Activated naive CD4-positive, alpha-beta T cell (primary cell): Measurements from ENCODE around the gene GFER.
"Not testable (repeated sequence)": the region's sequence is repeated elsewhere in the genome, so short reads cannot be mapped to it uniquely, and the experiment has no call there.

ENCODE experiments used
- DNase-seq, 4 experiments: peaks; one replicate each; lab custom pipeline; 2025; lab: John Stamatoyannopoulos, UW

The GFER gene

DNA sequence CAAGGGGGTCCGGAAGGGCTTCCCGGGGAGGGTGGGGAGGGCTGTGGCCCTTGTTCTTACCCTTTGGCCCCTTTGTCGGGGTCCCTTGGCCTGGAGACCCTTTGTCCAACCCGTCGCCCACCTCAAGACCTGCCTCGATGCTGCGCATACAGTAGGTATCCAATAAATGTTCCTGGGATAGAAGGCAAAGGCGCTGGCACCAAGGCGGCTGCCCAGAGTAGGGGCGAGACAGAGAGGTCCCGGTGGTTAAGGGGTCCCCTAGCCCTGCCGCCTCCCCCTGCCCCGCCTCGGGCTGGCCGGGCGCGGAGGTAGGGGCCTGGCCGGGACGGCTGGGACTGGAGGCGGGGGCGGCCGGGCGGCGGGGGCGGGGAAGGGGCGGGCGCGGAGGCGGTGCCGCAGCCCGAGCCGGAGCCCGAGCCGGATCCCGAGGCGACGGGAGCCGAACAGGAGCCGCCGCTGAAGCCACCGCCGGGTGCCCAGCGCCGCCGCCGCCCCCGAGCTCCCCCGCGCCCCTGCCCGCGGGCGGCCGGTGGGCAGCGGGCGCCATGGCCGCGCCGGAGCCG lies 42.5 kb downstream of the GFER start, which contains the start of gene NHERF2:
TSS of gene NHERF2 (plus strand) at position 442 of the 563 bp plus-strand sequence. CDS start at position 546, 104 bp downstream.
- DNase-seq: no peak

DNA sequence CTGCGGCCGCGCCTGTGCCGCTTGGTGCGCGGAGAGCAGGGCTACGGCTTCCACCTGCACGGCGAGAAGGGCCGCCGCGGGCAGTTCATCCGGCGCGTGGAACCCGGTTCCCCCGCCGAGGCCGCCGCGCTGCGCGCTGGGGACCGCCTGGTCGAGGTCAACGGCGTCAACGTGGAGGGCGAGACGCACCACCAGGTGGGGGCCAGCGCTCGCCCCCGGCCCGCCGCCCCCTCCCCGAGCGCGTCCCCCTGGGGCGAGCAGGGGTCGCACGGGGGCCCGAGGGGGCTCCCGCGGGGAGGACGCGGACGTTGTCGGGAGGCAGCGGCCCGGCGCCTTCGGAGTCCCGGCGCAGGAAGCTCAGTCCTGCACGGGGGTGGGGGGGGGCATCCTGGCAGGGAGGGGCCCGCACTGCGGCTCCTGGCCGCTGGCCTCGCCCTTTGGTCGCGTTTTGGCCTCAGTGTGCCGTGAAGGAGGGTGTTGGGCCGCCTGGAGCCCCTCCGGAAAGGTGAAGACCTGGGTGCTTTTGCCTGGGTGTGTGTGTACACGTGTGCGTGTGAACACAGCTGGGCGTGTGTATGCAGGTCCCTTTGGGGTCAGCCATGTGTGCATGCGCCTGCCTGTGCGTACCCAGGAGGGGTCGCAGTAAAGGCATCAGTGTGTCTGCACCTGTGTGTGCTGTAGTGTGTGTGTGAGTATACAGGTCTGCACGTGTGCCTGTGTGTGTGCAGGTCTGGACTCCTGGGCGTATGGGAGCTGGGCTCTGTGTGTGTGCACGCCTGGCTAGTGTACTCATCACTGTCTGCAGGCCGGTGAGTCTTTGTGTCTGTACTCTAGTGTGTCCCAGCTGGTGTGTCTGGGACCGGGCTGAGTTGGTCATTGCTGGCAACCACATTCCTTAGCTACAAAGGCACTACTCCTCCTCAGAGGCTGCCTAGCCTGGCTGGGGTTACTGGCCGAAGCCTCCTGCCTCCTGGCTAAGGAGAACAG lies 43.3 kb downstream of the GFER start:
- DNase-seq: peak in 1 of 4 experiments; percentile 26

DNA sequence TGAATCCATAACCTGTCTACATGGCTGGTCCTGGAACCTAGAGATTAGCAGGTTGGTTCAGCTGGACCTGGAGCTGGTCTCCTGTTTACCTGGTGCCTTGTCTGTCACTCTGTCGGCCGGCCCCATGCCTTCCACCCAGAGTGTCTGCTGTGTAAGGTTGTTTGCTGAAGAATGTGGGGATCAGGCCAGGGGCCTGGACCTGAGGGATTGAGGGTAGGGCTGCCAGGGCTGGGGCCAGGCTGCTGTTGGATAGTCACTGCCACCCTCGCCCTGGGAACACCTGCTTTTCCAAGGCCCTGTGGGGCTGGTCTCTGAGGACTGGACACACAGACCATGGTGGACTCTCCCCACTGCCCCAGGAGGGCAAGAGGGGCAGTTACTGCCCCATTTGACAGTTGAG lies 44.2 kb downstream of the GFER start:
- DNase-seq: no peak

DNA sequence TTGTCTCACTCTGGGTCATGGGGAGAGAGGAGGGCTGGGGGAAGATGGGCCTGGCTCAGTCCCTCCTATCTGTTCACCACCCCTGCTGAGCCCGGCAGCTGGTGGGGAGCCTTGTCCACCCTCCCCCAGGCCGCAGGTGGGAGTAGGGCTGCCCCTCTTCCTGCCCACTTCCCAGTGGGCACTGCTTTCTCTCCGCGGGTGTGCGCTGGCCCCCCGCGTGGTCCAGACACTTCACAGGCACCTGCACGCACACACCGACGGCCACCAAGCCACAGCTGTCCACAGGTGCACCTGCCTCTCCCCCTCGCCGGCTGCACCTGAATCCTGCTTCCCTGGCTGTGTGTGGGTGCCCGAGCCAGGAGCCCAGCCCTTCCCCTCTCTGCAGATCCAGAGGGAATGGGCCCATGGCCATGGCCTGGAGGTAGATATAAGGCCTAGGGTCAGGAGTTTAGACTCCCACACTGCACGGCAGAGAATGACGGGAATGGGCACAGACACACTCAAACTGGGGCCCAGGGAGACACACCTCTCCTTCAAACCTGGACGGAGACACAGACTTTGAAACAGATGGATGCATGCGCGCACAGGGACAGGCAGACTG lies 44.7 kb downstream of the GFER start:
- DNase-seq: no peak

DNA sequence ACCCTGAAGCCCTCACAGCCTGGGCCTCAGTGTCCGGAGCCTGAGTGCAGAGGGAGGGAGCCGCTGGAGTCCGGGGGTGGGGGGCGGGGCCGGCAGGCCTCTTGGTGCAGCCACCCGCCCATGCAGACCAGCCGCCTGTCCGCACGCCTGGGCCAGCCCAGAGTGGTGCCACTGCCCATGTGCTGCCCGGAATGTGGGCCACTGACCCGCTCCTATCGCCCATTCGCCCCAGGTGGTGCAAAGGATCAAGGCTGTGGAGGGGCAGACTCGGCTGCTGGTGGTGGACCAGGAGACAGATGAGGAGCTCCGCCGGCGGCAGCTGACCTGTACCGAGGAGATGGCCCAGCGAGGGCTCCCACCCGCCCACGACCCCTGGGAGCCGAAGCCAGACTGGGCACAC lies 45.4 kb downstream of the GFER start:
- DNase-seq: no peak

DNA sequence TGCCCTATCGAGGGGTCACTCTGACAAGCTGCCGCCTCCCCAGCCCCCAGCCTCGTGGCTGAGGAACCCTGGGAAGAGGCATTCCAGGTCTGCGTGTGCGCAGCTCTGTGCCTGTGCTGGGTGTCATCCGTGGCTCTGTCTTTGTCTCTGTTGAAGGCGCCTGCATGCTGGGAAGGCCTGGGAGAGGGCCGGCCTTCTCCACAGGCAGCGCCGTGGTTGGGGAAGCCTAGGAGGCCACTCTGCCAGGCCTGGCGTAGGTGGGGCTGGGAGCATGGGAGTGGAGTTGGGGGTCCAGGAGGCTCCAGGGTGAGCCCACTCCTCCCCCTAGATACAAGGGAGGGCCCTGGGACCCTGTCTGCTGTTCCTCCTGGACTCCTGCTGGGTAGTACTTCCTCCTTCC lies 46.0 kb downstream of the GFER start:
- DNase-seq: no peak

DNA sequence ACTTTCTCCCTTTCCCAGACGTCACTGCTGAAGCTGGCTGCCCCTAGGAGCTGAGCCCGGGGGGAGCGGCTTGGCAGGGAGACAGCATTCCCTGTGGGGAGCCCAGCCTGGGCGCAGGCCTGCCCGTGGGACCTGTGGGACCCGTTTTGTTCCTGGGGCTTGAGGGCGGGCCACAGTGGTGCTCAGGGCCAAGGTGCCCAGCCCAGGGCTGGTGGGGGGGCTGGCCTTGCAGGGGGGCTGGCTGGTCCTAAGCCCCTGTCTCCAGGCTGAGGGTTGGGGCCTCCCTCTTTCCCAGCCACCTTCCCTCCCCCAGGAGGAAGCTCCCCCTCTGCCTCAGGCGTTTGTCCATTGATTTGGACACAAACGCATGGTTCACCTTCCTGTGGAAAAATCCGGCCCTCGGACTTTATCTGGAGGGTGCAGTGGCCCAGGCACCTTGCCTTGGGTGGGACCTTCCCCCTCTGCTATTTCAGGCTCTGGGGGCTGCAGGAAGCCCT lies 47.1 kb downstream of the GFER start:
- no peak for DNase-seq

DNA sequence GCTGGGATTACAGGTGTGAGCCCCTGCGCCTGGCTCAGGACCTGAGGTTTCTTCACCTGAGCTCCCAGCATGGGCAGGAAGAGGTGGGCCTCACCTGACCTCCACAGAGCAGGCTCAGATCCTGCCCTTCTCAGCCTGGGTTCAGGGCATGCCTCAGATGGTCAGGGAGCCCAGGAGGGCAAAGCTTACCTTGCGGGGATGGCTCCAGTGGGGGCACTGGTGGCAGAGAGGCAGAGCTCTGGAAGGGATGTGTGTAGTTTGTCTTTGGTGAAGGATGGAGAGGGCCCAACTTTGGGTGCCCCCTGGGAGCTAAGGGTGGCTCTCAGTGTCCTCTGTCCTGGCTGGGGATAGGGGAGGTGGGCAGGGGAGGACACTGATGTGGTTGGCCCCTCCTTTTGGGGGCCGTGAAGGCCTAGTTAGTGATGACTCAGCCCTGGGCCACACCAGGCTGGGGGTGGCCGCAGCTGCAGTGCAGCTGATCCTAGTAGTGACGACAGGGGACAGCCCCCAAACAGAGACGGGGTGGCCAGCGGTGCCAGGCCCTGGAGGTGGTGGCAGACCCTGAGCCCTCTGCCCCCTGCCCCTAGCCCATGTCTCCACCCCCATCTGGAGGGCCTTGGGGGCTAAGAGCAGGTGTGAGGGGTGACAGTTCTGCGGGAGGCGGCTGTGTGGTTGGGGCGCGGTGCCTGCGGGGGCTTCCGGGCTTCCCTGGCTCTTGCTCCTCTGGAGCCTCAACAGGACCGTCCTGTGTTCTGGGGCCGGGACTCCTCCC lies 48.5 kb downstream of the GFER start:
- no peak for DNase-seq

DNA sequence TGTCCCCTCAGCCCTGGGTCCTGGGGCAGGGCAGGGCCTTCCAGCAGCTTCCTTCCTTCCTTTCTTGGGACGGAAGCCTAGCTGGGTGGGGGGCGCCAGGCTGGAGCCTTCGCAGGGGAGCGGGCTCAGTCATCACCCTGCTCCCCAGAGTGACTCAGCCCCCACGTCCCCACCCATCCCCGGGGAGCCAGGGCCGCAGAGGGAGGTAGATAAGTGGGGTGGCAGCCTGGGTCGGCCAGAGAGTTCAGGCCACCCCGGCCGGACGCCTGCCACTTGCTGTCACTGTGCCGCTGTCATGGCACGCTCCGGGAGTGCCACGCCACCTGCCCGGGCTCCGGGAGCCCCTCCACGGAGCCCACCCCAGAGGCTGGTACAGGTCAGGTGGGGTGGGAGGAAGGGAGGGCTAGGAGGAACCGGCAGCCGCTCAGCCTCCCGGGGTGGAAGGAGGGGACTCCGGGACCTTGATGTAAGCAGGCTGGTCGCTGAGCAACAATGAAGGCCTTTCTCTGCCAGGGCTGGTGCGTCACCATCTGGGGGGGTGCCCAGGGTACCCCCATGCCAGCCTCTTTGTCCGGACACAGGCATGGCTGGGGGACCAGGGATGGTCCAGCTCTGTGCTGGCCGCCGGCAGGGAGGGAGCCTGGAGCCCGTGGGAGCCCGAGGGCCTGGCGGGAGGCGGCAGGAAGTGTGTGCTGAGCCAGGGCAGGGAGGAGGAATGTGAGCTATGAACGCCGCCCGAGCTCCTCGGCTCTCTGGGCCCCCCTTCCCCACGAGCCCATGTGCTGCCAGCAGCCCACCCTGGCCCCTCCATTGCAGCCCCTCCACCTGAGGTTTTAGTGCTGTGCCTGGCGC lies 49.3 kb downstream of the GFER start:
- DNase-seq: no peak

DNA sequence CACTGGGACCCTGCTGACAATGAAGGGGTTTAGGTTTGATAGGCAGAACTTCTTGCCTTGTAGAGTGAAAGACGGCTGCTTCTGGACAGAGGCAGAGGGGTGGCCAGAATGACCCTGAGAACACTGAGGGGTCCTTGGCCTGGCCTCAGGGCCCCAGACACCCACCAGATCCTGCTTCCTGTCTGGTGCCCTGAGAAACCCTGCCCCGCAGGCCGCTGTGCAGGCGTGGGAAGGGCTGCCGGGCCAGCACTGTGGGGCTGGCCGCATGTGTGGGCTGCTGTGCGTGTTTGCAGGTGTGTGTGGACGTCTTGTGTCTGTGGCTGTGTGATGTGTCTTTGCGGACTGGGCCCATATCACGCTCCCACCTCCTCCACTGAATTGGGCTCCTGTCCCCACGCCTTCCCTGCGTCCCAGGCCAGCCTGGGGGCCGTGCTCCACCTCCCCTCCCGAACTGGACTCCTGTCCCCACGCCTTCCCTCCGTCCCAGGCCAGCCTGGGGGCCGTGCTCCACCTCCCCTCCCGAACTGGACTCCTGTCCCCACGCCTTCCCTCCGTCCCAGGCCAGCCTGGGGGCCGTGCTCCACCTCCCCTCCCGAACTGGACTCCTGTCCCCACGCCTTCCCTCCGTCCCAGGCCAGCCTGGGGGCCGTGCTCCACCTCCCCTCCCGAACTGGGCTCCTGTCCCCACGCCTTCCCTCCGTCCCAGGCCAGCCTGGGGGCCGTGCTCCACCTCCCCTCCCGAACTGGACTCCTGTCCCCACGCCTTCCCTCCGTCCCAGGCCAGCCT lies 50.1 kb downstream of the GFER start:
- DNase-seq: not testable (repeated sequence)

DNA sequence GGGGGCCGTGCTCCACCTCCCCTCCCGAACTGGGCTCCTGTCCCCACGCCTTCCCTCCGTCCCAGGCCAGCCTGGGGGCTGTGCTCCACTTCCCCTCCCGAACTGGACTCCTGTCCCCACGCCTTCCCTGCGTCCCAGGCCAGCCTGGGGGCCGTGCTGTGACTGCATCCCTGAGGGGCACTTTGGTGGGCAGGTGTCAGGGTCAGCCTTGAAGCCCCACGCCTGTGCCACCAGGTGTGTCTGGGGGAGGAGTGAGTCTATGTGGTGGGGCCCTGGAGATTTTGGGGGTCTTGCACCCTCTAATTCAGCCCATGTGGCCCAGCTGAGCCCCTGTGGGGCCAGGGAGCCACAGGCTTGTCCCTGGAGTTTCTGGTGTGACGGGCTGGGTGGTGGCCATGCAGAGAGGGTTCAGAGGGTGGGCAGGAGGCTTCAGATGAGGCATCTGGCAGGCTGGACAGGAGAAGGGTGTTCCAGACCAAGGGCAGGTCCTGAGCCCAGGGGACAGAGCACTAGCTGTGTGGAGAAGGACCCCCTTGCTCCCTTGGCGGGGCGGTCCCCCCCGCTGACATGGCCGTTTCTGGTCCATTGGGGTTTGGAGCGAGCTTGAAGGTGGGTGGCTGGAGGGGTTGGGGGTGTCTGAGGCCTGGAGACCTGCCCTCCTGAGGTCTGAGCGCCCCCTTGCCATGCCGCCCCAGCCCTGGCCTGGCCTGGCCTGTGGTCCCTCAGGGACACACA lies 50.9 kb downstream of the GFER start:
- DNase-seq: no peak

DNA sequence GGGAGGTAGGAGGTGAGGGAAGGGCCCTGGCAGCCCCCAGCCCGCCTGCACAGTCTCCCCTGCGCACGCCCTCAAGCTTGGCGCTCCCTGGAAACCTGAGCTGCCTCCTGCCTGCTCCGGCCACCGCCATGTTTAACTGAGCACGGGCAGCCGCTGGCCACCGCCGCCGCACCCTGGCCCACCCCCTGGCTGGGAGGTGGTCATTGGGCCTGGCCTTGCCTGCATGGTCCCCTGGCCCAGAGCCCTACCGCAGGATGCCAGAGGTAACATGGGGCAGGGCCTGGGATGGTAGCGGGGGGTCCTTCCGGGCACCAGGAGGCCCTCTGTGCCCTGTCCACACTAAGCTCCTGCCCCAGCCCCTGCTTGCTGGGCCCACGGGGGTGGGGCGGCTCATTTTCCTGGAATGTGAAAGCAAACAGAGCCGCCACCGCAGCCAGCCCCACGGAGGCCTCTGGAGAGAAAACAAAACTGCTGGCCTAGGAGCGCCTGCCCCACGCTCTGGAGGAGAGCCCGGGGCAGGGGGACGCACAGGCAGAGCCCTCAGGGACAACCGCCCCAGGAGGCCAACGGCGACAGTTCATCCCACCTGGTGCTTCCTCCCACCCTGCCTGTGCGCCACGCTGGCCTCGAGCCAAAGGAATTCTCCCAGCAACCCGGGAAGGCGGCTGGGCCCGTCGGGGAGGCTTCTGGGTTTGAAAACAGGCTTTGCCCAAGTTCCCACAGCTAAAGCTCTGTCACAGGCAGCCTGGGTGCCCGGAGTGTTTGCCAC lies 51.6 kb downstream of the GFER start:
- no peak for DNase-seq

DNA sequence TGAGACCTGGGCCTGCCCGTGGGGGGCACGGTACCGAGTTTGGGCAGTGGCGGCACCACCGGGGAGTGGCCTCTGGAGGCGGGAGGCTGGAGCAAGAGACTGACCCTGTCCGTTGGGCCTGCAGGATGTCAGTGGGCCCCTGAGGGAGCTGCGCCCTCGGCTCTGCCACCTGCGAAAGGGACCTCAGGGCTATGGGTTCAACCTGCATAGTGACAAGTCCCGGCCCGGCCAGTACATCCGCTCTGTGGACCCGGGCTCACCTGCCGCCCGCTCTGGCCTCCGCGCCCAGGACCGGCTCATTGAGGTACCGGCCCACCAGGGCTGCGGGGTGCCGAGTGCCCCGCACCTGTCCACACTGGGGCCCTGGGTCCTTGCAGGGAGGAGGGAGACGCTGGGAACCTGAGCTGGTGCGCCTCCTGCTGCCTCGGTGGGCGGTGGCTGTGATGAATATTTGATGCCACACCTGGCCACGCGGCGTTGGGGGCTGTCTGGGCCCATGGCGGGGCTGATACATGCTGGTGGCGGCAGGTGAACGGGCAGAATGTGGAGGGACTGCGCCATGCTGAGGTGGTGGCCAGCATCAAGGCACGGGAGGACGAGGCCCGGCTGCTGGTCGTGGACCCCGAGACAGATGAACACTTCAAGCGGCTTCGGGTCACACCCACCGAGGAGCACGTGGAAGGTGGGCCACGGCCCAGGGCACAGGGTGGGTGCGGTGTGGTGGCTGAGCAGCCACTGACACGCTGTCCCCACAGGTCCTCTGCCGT lies 52.4 kb downstream of the GFER start:
- DNase-seq: no peak

DNA sequence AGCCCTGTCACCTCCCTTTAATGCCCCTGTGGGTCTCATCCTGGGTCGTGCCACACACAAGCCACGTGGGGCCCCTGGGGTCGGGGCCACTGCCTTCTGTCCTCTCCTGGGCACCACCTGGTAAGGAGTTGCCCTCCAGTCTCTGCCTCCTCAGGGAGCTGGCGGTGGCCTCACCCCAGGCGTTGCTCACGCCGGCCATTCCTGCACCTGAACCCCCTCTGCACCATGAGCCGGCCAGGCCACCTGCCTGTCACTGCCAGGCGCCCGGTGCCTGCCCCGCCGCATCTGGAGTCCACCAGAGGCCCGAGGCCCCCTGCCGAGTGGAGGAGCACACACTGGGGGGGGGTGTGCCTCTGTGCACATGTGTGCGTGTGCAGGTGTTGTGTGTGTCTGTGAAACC lies 53.1 kb downstream of the GFER start:
- no peak for DNase-seq
